ENCODE results near the gene SAT1. TPM values are rescaled to one million over a fixed set of nuclear protein-coding genes. Genes with fewer than 3 reads are reported as not detected.

SAT1 gene
- total RNA-seq, 2 donors from 2014 or later, result 301 to 608 TPM

- no peak for TF ChIP-seq CTCF (IDR thresholded peaks at IDR 0.05)
- Histone ChIP-seq H3K27ac (no peak overlapping the region), H3K36me3 (no peaks in the 10 kb centered on the region), H3K4me3 (no peak overlapping the region), H3K27me3 (no peaks in the 10 kb centered on the region), H3K9ac (ENCODE audit: low read depth in 2 of 2, low read length in 2 of 2) (no peak overlapping the region), H3K4me1 (no peaks in the 10 kb centered on the region), H3K9me3 (no peaks in the 10 kb centered on the region)
- intact Hi-C loops (cut with DNase I), result no loop called here
- no peak for DNase-seq
Measured at GRCh38 chrX:23825675-23826074, 42.7 kb downstream of the SAT1 start.

GRCh38 chrX:23826216-23826615 lies 43.2 kb downstream of the SAT1 start:
- Histone ChIP-seq H3K9me3 (no peaks in the 10 kb centered on the region), H3K27me3 (no peaks in the 10 kb centered on the region), H3K9ac (ENCODE audit: low read depth in 2 of 2, low read length in 2 of 2) (no peak overlapping the region), H3K4me3 (no peak overlapping the region), H3K36me3 (no peaks in the 10 kb centered on the region), H3K27ac (no peak overlapping the region), H3K4me1 (no peaks in the 10 kb centered on the region)
- DNase-seq, result no peak
- intact Hi-C loops (cut with DNase I), result no loop called here
- TF ChIP-seq CTCF (IDR thresholded peaks at IDR 0.05), result no peak

- no peaks in the 10 kb centered on the region for H3K9me3 ChIP-seq
- H3K4me1 ChIP-seq, result no peaks in the 10 kb centered on the region
- intact Hi-C loops (cut with DNase I), result no loop called here
- no peaks in the 10 kb centered on the region for H3K27me3 ChIP-seq
- no peak overlapping the region for H3K9ac ChIP-seq (ENCODE audit: low read depth in 2 of 2, low read length in 2 of 2)
- H3K4me3 ChIP-seq, result no peak overlapping the region
- no peaks in the 10 kb centered on the region for H3K36me3 ChIP-seq
- DNase-seq, result no peak
- TF ChIP-seq CTCF (IDR thresholded peaks at IDR 0.05), result no peak
- H3K27ac ChIP-seq, result no peak overlapping the region
Measured at GRCh38 chrX:23826653-23827052, 43.7 kb downstream of the SAT1 start.

- intact Hi-C loops (cut with DNase I), result no loop called here
- no peaks in the 10 kb centered on the region for H3K4me1 ChIP-seq
- no peaks in the 10 kb centered on the region for H3K27me3 ChIP-seq
- H3K36me3 ChIP-seq, result no peaks in the 10 kb centered on the region
- H3K9ac ChIP-seq (ENCODE audit: low read depth in 2 of 2, low read length in 2 of 2), result no peak overlapping the region
- DNase-seq, result no peak
- no peak for TF ChIP-seq CTCF (IDR thresholded peaks at IDR 0.05)
- H3K27ac ChIP-seq, result no peak overlapping the region
- H3K9me3 ChIP-seq, result no peaks in the 10 kb centered on the region
- no peak overlapping the region for H3K4me3 ChIP-seq
Measured at GRCh38 chrX:23828881-23829280, 45.9 kb downstream of the SAT1 start.

GRCh38 chrX:23832721-23833120 lies 49.7 kb downstream of the SAT1 start:
- no peak for TF ChIP-seq CTCF (IDR thresholded peaks at IDR 0.05)
- no peaks in the 10 kb centered on the region for H3K27me3 ChIP-seq
- no peak overlapping the region for H3K27ac ChIP-seq
- intact Hi-C loops (cut with DNase I), result no loop called here
- DNase-seq, result no peak
- H3K9me3 ChIP-seq, result no peaks in the 10 kb centered on the region
- H3K4me3 ChIP-seq, result no peak overlapping the region
- H3K36me3 ChIP-seq, result no peaks in the 10 kb centered on the region
- no peak overlapping the region for H3K9ac ChIP-seq (ENCODE audit: low read depth in 2 of 2, low read length in 2 of 2)
- no peaks in the 10 kb centered on the region for H3K4me1 ChIP-seq

Other genes with a start within 250 kb of the SAT1 start
- 100 to 1,000 TPM in 1 of 2 donors, 10 to 100 TPM in 1; 56.0 to 102 TPM for gene PRDX4, start 115.7 kb upstream of the SAT1 start, total RNA-seq
- 10 to 100 TPM; 23.6 to 26.0 TPM for gene ACOT9, start 39.9 kb upstream of the SAT1 start, total RNA-seq
- gene APOO, start 124.8 kb downstream of the SAT1 start, total RNA-seq, result 10 to 100 TPM; 36.3 to 38.9 TPM
- not detected for gene CXorf58, start 124.8 kb downstream of the SAT1 start, total RNA-seq
- gene KLHL15, start 244.0 kb downstream of the SAT1 start, total RNA-seq, result 1 to 10 TPM; 4.0 to 5.2 TPM